B cell (primary cell): ENCODE data around the gene SLC5A10.

Source experiments
- CTCF ChIP-seq: fragments of 200-600 bp; IDR thresholded peaks from one replicate; pipeline ENCODE4 v1.8.0; 2022; ENCODE audit warnings: antibody characterized with exemption, mild to moderate bottlenecking
- EZH2 ChIP-seq: IDR thresholded peaks from 2 replicates; pipeline ENCODE4 v1.6.1; 2012; ENCODE audit warnings: borderline replicate concordance, low read depth, mild to moderate bottlenecking, moderate library complexity, low read length; ENCODE audit not compliant: insufficient read depth, poor library complexity, severe bottlenecking

GRCh38 chr17:18919963-18920362 lies 32.0 kb upstream of the SLC5A10 start:
- no peak for TF ChIP-seq CTCF
- TF ChIP-seq EZH2 = no peak
